AG09319 (cell line): ENCODE measurements around the gene RAVER1.

ENCODE experiments used
- DNase-seq: peaks from one replicate; pipeline ENCODE4 v3.0.0-alpha.2; 2010; ENCODE audit warnings: low read depth; ENCODE audit errors: extremely low read depth
- CTCF ChIP-seq: IDR thresholded peaks from 2 replicates; pipeline ENCODE4 v1.5.1; 2011; ENCODE audit warnings: low read depth, mild to moderate bottlenecking, inconsistent platforms, low read length, moderate library complexity

The RAVER1 gene

GRCh38 chr19:10332158-10332964 lies 968 bp downstream of the RAVER1 start:
- peak; percentile 12 for TF ChIP-seq CTCF

GRCh38 chr19:10329555-10329954 lies 3.8 kb downstream of the RAVER1 start:
- no peak for TF ChIP-seq CTCF
- no peak for DNase-seq

More at GRCh38 chr19:10332158-10332964, 968 bp downstream of the RAVER1 start:
- no peak for DNase-seq

GRCh38 chr19:10328558-10329429 lies 4.5 kb downstream of the RAVER1 start:
- no peak for DNase-seq
- no peak for TF ChIP-seq CTCF

GRCh38 chr19:10327793-10328192 lies 5.5 kb downstream of the RAVER1 start:
- TF ChIP-seq CTCF: no peak
- no peak for DNase-seq

GRCh38 chr19:10325732-10326131 lies 7.6 kb downstream of the RAVER1 start:
- DNase-seq: no peak

GRCh38 chr19:10321874-10322835 lies 11.2 kb downstream of the RAVER1 start:
- no peak for TF ChIP-seq CTCF

More at GRCh38 chr19:10325732-10326131, 7.6 kb downstream of the RAVER1 start:
- TF ChIP-seq CTCF: no peak

More at GRCh38 chr19:10321874-10322835, 11.2 kb downstream of the RAVER1 start:
- no peak for DNase-seq
